Erythroblast (primary cell): ENCODE data around the gene SRRM2.

Experiments used
- GATA1 ChIP-seq: IDR thresholded peaks from 2 replicates; pipeline ENCODE4 v1.6.1; 2011; ENCODE audit warnings: low read depth, mild to moderate bottlenecking, control low read depth, low read length, moderate library complexity
- POLR2A ChIP-seq: IDR thresholded peaks from 2 replicates; pipeline ENCODE4 v1.6.1; 2011; ENCODE audit warnings: mild to moderate bottlenecking, low read length

DNA sequence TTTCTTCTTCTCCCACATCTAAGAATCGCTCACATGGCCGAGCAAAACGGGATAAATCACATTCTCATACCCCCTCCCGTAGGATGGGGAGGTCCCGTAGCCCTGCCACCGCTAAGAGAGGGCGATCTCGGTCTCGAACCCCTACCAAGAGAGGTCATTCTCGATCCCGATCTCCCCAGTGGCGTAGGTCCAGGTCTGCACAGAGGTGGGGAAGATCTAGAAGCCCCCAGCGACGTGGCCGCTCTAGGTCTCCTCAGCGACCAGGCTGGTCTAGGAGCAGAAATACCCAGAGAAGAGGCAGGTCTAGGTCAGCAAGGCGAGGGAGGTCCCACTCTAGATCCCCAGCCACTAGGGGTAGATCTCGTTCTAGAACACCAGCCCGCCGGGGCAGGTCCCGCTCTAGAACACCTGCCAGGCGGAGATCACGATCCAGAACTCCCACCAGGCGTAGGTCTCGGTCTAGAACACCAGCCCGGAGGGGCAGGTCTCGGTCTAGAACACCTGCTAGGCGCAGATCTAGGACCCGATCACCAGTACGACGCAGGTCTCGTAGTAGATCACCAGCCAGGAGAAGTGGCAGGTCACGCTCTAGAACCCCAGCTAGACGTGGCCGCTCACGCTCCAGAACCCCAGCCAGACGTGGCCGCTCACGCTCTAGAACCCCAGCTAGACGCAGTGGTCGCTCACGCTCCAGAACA, 9.6 kb downstream of the SRRM2 start:
- TF ChIP-seq POLR2A: no peak
- no peak for TF ChIP-seq GATA1
